GM23248 (cell line): ENCODE results near the gene LRR1.

Source experiments
- EZH2 ChIP-seq: fragments of 200-600 bp; sonication (generic); IDR thresholded peaks from 2 replicates; pipeline ENCODE4 v1.6.1; 2018; ENCODE audit warnings: antibody characterized with exemption, mild to moderate bottlenecking; ENCODE audit not compliant: insufficient read depth, poor library complexity, severe bottlenecking
- EZH2phosphoT487 ChIP-seq: fragments of 200-600 bp; sonication (generic); IDR thresholded peaks from 2 replicates; pipeline ENCODE4 v1.6.1; 2018; ENCODE audit warnings: antibody characterized with exemption, moderate library complexity, mild to moderate bottlenecking, low read depth; ENCODE audit not compliant: insufficient read depth

GRCh38 chr14:49569281-49569680, 29.5 kb upstream of the LRR1 start:
- TF ChIP-seq EZH2 (no peak), EZH2phosphoT487 (no peak)
